ENCODE results near the gene PFKFB1. TPM values are rescaled to one million over a fixed set of nuclear protein-coding genes. Genes with fewer than 3 reads are reported as not detected.

The PFKFB1 gene
- total RNA-seq (2021; ENCODE audit: unreplicated experiment) (0.81 TPM), Bru-seq, nascent RNA (percentile 38 among the genes with signal in this experiment), BruChase-seq, experiment 1, labeled RNA remaining after a 6-hour chase (percentile 45 among the genes with signal in this experiment), BruChase-seq, experiment 2, labeled RNA remaining after a 2-hour chase (percentile 50 among the genes with signal in this experiment)
- polyA plus RNA-seq (2012), result 0.60 and 0.76 TPM in 2 replicates
- long read RNA-seq, result 0 reads

DNA sequence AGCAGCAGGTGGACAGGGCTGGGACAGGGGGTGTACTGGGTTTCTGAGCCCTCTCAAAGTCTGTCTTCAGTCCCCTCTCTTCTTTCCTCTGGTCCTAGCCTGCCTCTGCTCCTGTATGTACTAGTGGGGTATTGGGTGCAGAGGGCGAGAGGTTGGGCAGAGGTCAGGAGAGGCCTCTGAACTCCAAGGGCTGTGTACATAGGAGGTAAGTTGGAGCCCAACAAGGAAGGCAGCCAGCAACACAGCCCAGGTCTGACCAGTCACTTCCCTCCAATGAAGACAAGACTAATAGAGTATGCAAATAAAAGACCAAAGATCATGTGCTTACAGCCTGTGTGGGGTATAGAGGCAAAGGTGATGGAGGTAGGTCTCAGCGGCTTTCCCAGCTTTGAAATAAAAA is at the start of gene PFKFB1:
PFKFB1 (minus strand) TSS at position 90 of the 400 bp plus-strand sequence. CDS start 181 bp downstream, outside the sequence.
- Histone ChIP-seq H2AFZ (ENCODE audit: low read depth, low read length, poor library complexity, severe bottlenecking) (no peak within 1 kb of the TSS), H3K36me3 (ENCODE audit: control insufficient read depth in 1 of 2, insufficient read depth in 2 of 2, low read length in 2 of 2) (no peaks in the 10 kb centered on the region), H3K79me2 (ENCODE audit: insufficient read depth, low read length) (no peaks in the 10 kb centered on the region), H3K27me3 (ENCODE audit: insufficient read depth, low read length) (no peaks in the 10 kb centered on the region), H3K4me1 (ENCODE audit: control insufficient read depth in 1 of 2, insufficient read depth in 2 of 2, low read length in 2 of 2) (peaks cover 0 to 3% of the 10 kb centered on the region in 2 experiments; a peak in 1 of 4 replicates), H4K20me1 (ENCODE audit: insufficient read depth) (no peaks in the 10 kb centered on the region), H3K4me2 (ENCODE audit: low read length) (no peak within 1 kb of the TSS), H3K9ac (ENCODE audit: low read length) (no peak within 1 kb of the TSS), H3K9me3 (ENCODE audit: control insufficient read depth in 1 of 2, insufficient read depth in 1 of 2, low read depth in 1 of 2, low read length in 2 of 2) (no peaks in the 10 kb centered on the region), H3K27ac (ENCODE audit: low read depth, low read length) (no peak within 1 kb of the TSS), H3K4me3 (replicated peaks in 1 of 2; ENCODE audit: low read depth in 1 of 2, low read length in 2 of 2) (no peak within 1 kb of the TSS), H3K9me2 (ENCODE audit: insufficient read depth) (no peaks in the 10 kb centered on the region)
- ChIA-PET RAD21 (ENCODE audit: low non-redundant PET in 1 of 2, low total read pairs in 2 of 2, uncharacterized antibody in 2 of 2, unreplicated experiment in 2 of 2) (no interaction called here), CTCF (no interaction called here), POLR2A (no interaction called here)
- BruUV-seq (replicated peaks), result no TSS peak
- DNase-seq (ENCODE audit: low read depth, low spot score), result no peak
- intact Hi-C loops (cut with micrococcal nuclease), result no loop called here
- no peak for ATAC-seq
- TF ChIP-seq CEBPB (IDR thresholded peaks at IDR 0.05; ENCODE audit: low read depth) (no peak), SIN3A (IDR thresholded peaks at IDR 0.05; ENCODE audit: low read depth) (no peak), RAD21 (IDR thresholded peaks at IDR 0.05; ENCODE audit: low read depth) (no peak), SRF (IDR thresholded peaks at IDR 0.05; ENCODE audit: low read depth) (no peak), POLR2AphosphoS5 (IDR thresholded peaks at IDR 0.05; ENCODE audit: low read depth, low read length) (no peak), FOSL1 (IDR thresholded peaks at IDR 0.05; ENCODE audit: low read depth) (no peak), ZNF274 (IDR thresholded peaks at IDR 0.05; ENCODE audit: low read depth, low read length) (no peak), SP1 (IDR thresholded peaks at IDR 0.05; ENCODE audit: low read depth) (no peak), YY1 (IDR thresholded peaks at IDR 0.05; ENCODE audit: extremely low read depth, insufficient replicate concordance, low read depth, low read length) (no peak)
- TF ChIP-seq, protein P1, sequence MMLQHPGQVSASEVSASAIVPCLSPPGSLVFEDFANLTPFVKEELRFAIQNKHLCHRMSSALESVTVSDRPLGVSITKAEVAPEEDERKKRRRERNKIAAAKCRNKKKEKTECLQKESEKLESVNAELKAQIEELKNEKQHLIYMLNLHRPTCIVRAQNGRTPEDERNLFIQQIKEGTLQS (IDR thresholded peaks at IDR 0.05), result no peak
- TF ChIP-seq, protein P2, sequence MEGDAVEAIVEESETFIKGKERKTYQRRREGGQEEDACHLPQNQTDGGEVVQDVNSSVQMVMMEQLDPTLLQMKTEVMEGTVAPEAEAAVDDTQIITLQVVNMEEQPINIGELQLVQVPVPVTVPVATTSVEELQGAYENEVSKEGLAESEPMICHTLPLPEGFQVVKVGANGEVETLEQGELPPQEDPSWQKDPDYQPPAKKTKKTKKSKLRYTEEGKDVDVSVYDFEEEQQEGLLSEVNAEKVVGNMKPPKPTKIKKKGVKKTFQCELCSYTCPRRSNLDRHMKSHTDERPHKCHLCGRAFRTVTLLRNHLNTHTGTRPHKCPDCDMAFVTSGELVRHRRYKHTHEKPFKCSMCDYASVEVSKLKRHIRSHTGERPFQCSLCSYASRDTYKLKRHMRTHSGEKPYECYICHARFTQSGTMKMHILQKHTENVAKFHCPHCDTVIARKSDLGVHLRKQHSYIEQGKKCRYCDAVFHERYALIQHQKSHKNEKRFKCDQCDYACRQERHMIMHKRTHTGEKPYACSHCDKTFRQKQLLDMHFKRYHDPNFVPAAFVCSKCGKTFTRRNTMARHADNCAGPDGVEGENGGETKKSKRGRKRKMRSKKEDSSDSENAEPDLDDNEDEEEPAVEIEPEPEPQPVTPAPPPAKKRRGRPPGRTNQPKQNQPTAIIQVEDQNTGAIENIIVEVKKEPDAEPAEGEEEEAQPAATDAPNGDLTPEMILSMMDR (IDR thresholded peaks at IDR 0.05 in 2 of 3, conservative IDR thresholded peaks at IDR 0.05 in 1 of 3; ENCODE audit: borderline replicate concordance in 1 of 3, insufficient read depth in 1 of 3, low read depth in 2 of 3, low read length in 2 of 3), result no peak
- TF ChIP-seq, protein P3, sequence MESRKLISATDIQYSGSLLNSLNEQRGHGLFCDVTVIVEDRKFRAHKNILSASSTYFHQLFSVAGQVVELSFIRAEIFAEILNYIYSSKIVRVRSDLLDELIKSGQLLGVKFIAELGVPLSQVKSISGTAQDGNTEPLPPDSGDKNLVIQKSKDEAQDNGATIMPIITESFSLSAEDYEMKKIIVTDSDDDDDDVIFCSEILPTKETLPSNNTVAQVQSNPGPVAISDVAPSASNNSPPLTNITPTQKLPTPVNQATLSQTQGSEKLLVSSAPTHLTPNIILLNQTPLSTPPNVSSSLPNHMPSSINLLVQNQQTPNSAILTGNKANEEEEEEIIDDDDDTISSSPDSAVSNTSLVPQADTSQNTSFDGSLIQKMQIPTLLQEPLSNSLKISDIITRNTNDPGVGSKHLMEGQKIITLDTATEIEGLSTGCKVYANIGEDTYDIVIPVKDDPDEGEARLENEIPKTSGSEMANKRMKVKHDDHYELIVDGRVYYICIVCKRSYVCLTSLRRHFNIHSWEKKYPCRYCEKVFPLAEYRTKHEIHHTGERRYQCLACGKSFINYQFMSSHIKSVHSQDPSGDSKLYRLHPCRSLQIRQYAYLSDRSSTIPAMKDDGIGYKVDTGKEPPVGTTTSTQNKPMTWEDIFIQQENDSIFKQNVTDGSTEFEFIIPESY (IDR thresholded peaks at IDR 0.05; ENCODE audit: extremely low read depth, insufficient replicate concordance, low read length), result no peak

Measured in HCT116 (cell line).